ENCODE measurements around the gene EGFL7. TPM values are rescaled to one million over a fixed set of nuclear protein-coding genes. Genes with fewer than 3 reads are reported as not detected.

EGFL7 gene
- total RNA-seq, 1 donor from 2014 or later: 16.5 TPM

DNA sequence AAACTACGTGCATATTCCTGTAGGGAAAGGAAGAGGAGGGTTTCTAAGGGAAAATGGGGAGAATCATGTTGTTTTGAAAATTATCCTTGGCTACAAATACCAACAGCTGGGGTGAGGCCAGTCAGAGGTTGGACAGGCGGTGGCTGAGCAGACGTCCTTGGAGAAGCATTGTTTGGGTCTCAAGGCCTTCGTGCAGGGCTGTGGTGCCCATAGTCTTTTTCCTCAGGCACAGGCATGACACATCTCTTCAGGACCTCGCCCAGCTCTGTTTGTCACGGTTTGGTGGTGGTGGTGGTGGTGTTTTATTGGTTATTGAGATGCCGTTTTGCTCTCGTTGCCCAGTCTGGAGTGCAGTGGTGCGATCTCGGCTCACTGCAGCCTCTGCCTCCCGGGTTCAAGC lies 27.8 kb upstream of the EGFL7 start:
- Histone ChIP-seq H3K36me3 (no peaks in the 10 kb centered on the region), H3K9me3 (ENCODE audit: low read depth) (no peaks in the 10 kb centered on the region), H2AFZ (replicated peaks) (no peak overlapping the region), H4K20me1 (ENCODE audit: low read depth) (no peaks in the 10 kb centered on the region), H3K79me2 (ENCODE audit: low read depth) (no peaks in the 10 kb centered on the region), H3K27me3 (peaks cover 9% of the 10 kb centered on the region), H3K4me1 (peaks cover 6% of the 10 kb centered on the region), H3K4me3 (no peak overlapping the region), H3K4me2 (no peak overlapping the region), H3K9ac (no peak overlapping the region), H3F3A (ENCODE audit: low read depth) (peaks cover 19% of the 10 kb centered on the region), H3K27ac (no peak overlapping the region)
- Mint-ChIP-seq H3K27ac (peak overlapping the region; percentile 5), H3K4me1 (peaks cover 5% of the 10 kb centered on the region), H3K4me3 (no peak overlapping the region), H3K36me3 (no peaks in the 10 kb centered on the region), H3K9me3 (no peaks in the 10 kb centered on the region), H3K27me3 (ENCODE audit: insufficient read depth, low read depth) (no peaks in the 10 kb centered on the region)
- TF ChIP-seq EZH2phosphoT487 (IDR thresholded peaks at IDR 0.05) (no peak), EZH2 (IDR thresholded peaks at IDR 0.05) (no peak)
- TF ChIP-seq, protein P1, sequence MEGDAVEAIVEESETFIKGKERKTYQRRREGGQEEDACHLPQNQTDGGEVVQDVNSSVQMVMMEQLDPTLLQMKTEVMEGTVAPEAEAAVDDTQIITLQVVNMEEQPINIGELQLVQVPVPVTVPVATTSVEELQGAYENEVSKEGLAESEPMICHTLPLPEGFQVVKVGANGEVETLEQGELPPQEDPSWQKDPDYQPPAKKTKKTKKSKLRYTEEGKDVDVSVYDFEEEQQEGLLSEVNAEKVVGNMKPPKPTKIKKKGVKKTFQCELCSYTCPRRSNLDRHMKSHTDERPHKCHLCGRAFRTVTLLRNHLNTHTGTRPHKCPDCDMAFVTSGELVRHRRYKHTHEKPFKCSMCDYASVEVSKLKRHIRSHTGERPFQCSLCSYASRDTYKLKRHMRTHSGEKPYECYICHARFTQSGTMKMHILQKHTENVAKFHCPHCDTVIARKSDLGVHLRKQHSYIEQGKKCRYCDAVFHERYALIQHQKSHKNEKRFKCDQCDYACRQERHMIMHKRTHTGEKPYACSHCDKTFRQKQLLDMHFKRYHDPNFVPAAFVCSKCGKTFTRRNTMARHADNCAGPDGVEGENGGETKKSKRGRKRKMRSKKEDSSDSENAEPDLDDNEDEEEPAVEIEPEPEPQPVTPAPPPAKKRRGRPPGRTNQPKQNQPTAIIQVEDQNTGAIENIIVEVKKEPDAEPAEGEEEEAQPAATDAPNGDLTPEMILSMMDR (IDR thresholded peaks at IDR 0.05): no peak
- no peak for DNase-seq (ENCODE audit: low spot score)

DNA sequence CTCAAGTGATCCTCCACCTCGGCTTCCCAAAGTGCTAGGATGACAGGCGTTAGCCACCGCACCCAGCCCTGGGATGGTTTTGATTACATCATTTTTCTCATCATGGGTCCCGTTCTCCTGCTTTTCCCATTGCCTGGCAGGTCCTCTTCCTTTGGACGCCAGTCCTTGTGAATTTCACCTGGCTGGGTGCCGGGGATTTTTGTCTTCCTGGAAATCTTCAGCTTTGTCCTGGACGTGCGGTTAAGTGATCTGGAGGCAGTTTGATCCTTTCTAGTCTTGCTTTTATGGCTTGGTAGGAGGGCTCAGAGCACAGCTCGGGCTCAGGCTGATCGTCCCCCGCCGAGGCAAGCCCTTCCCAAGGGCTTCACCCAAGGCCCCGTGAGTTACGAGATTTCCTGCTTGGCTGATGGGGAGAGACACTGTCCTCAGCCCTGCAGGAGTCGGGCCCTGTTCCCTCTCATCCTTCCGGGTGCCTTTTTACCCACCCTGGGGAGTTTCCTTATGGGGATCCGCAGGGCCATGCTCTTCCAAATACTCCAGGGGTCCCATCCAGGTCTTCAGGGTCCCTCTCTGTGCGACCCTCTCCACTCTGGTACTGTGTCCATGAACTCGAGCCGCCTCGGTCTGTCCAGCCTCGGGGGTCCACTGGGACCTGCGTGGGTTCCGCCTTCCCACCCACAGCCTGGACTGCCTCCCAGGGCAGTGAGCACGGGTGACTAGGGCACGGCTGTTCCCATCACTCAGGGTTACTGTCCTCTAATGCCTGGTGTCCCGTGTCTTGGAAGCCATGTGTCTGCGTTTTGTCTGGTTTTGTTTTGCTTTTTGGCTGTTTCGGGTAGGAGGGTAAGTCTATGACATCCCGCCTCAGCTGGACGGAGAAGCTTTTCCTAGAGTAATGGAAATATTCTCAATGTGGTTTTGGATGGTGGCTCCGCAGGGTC lies 22.3 kb upstream of the EGFL7 start:
- H3F3A ChIP-seq (ENCODE audit: low read depth): no peaks in the 10 kb centered on the region
- H3K4me1 ChIP-seq: peaks cover 3% of the 10 kb centered on the region
- no peaks in the 10 kb centered on the region for H3K79me2 ChIP-seq (ENCODE audit: low read depth)
- no peak overlapping the region for H3K9ac ChIP-seq
- no peaks in the 10 kb centered on the region for H3K36me3 ChIP-seq
- H3K27me3 Mint-ChIP-seq (ENCODE audit: insufficient read depth, low read depth): no peaks in the 10 kb centered on the region
- DNase-seq (ENCODE audit: low spot score): no peak
- no peak overlapping the region for H3K27ac ChIP-seq
- peaks cover 22% of the 10 kb centered on the region for H3K27me3 ChIP-seq
- TF ChIP-seq, protein P1 (IDR thresholded peaks at IDR 0.05): no peak
- TF ChIP-seq EZH2phosphoT487 (IDR thresholded peaks at IDR 0.05): no peak
- no peak for TF ChIP-seq EZH2 (IDR thresholded peaks at IDR 0.05)
- H3K36me3 Mint-ChIP-seq: no peaks in the 10 kb centered on the region
- no peak overlapping the region for H3K4me3 ChIP-seq
- H3K27ac Mint-ChIP-seq: no peak overlapping the region
- H4K20me1 ChIP-seq (ENCODE audit: low read depth): no peaks in the 10 kb centered on the region
- peaks cover 21% of the 10 kb centered on the region for H3K4me1 Mint-ChIP-seq
- H3K4me3 Mint-ChIP-seq: no peak overlapping the region
- no peak overlapping the region for H3K4me2 ChIP-seq
- H3K9me3 Mint-ChIP-seq: no peaks in the 10 kb centered on the region
- no peaks in the 10 kb centered on the region for H3K9me3 ChIP-seq (ENCODE audit: low read depth)
- no peak overlapping the region for H2AFZ ChIP-seq (replicated peaks)

DNA sequence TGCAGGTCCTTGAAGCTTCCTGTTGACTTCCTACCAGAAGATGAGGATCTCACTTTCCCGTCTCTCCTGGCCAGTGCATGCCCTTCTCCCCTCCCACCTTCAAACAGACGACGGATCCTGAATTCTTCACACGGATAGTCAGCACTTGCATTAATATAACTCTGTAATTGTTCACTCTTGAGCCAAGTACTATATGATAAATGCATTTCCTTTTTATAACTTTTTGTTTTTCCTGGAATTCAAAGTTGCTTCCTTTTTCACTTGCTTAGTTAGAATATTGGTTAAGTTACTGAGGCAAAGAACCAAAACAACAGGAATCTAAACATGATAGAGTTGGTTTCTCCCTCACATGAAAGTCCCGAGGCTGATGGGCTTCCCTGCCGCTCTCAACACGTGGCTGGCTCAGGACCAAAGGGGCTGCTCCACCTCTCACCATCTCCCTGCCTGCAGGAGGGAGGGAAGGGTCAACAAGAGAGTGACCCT lies 20.2 kb upstream of the EGFL7 start:
- Histone ChIP-seq H3K27me3 (peaks cover 22% of the 10 kb centered on the region), H3K79me2 (ENCODE audit: low read depth) (no peaks in the 10 kb centered on the region), H3K4me2 (no peak overlapping the region), H3F3A (ENCODE audit: low read depth) (no peaks in the 10 kb centered on the region), H3K4me3 (no peak overlapping the region), H3K9ac (no peak overlapping the region), H3K36me3 (no peaks in the 10 kb centered on the region), H4K20me1 (ENCODE audit: low read depth) (no peaks in the 10 kb centered on the region), H2AFZ (replicated peaks) (no peak overlapping the region), H3K27ac (no peak overlapping the region), H3K9me3 (ENCODE audit: low read depth) (no peaks in the 10 kb centered on the region), H3K4me1 (peaks cover 12% of the 10 kb centered on the region)
- Mint-ChIP-seq H3K4me1 (peaks cover 25% of the 10 kb centered on the region), H3K27me3 (ENCODE audit: insufficient read depth, low read depth) (no peaks in the 10 kb centered on the region), H3K36me3 (no peaks in the 10 kb centered on the region), H3K9me3 (no peaks in the 10 kb centered on the region), H3K4me3 (no peak overlapping the region), H3K27ac (no peak overlapping the region)
- TF ChIP-seq, protein P1 (IDR thresholded peaks at IDR 0.05): no peak
- DNase-seq (ENCODE audit: low spot score): no peak
